Spleen (tissue), 7 donors: Measurements from ENCODE around the gene PRPF40B.

Experiments
- CTCF ChIP-seq, 11 experiments: fragments of 200-600 bp in 7 of 11; fragments of 450-650 bp in 4 of 11; sonication (generic) in 4 of 11; IDR thresholded peaks in 8 of 11; conservative IDR thresholded peaks in 3 of 11; 1 replicate in 7 of 11; 2 replicates in 4 of 11; pipeline versions ENCODE4 v1.4.0 to v1.8.0; 2016 to 2021; ENCODE audit warnings: antibody characterized with exemption in 11 of 11, inconsistent platforms in 4 of 11, mild to moderate bottlenecking in 1 of 11
- POLR2A ChIP-seq, 3 donors: fragments of 450-650 bp; IDR thresholded peaks; one replicate each; pipeline ENCODE4 v1.5.1; 2017; ENCODE audit warnings: antibody characterized with exemption in 3 of 3, mild to moderate bottlenecking in 1 of 3
- donor health status: DM: no; HTN: no; CAD: no; lungs with moderate emphysema.
- donor health status: DM: no; HTN: no; CAD: no.
- donor health status: DM: no; HTN: no; CAD: no.

GRCh38 chr12:49645146-49646039 lies 22.0 kb downstream of the PRPF40B start:
- no peak for TF ChIP-seq CTCF (IDR thresholded peaks at IDR 0.05 in 8 of 11, conservative IDR thresholded peaks at IDR 0.05 in 3 of 11)
- no peak for TF ChIP-seq POLR2A (IDR thresholded peaks at IDR 0.05)
